ENCODE data around the gene LRP1B.
"Not testable (repeated sequence)": the region's sequence is repeated elsewhere in the genome, so short reads cannot be mapped to it uniquely, and the experiment has no call there.

Gene LRP1B

DNA sequence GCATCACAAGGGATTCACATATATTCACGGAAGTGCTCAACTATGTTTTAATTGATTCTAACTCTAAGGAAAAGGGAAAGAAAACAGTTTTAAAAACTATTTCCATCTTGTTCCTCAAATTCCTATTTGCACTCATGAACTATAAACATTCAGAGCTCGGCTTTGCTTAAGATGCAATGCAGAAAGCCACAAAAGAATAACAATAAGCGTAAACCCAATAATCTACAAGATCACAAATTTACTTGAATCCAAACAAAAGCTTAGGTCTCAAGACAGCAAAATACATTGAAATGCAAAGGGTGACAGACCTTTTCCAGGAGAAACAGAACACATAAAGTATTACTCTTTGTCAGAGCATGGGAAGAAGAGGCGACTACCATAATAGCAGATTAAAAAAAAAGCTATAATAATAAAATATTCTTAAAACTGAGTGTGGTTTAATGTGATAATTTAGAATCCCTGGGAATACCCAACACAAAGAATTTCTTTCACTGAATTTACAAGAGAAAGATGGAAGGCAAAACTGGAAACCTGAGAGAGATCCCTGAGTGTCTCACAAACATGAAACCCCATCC, 1094.9 kb downstream of the LRP1B start:
- no peak for DNase-seq (ENCODE audit: low read depth in 2 of 2)

DNA sequence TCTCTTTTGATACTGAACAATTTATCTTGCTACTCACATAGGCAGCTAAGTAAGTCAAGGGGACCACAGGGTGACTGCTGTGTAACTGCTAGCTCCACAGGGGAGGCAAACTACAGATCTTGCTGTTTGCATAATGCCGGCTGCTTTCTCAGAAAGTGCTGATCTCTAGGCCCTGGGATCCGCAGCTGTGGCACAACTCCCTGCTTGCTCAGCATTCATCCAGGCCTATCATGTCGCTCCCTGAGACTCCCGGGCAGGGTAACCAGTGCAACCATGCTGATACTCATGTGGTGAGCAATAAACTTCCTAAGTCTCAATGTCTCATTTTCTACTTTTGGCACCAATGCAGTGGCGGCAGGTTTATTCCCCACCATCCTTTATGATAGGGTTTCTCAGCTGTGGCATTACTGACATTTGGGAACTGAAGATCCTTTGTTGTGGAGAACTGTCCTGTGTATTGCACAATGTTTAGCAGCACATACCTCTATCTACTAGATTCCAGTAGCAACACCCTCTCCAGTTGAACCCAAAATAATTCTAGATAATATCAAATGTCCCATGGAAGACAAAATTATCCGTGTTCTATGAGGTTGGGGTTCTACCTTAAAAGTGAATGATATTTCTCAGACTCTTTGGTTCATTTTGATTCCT, 1101.3 kb downstream of the LRP1B start:
- DNase-seq (ENCODE audit: low read depth in 2 of 2): no peak

DNA sequence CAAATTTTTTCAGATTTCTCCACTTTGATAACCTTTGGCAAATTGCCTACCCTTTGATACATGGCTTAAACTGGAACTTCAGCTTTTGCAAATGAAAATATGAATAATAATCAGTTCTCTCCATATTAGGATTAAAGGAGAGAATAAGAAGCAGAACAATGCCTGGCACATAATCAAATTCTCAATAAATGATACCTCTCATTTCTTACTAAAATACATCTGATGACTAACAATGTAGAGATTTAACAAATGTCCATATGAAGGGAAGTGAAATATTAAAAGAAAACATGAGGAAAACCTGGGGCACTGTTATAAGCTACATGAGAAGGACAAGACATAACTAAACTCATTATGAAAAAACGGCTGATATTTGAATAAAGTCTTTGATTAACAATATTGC, 1103.6 kb downstream of the LRP1B start:
- DNase-seq (ENCODE audit: low read depth in 2 of 2): no peak

DNA sequence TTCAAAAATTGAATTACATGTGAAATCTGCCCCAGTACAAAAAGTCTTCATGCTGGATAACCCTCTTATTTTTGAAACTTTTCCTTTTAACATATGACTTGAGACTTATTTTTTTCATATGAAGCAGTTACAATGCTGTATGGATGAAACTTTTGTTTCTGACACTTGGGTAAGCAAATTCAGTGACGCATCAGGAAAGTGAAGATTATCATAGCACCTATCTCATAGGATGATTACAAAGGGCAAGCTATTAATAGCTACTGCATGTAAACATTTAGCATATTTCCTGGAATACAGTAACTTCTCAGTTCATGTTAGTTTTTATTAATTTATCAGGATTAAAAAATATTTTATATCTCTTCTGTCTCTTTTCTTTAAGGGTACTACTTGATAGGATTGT, 1109.2 kb downstream of the LRP1B start:
- DNase-seq (ENCODE audit: low read depth in 2 of 2): no peak

DNA sequence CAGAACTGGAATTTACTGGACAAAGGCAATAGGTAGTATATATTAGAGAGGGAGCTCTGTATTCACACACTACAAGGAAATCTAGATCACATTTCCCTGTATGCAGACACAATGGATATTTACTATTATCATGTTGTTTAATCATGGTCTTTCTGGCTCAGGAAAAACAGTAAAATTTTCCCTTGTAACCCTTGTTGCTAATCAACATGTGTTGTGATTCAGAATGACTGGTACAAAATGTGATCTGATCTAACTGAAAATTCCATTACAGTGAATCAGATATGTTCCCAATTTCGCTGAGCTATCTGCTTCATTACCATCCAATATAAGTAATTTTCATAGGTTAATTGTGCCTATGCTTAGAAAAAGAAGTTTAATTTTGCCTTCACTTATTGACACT, 1109.7 kb downstream of the LRP1B start:
- no peak for DNase-seq (ENCODE audit: low read depth in 2 of 2)

DNA sequence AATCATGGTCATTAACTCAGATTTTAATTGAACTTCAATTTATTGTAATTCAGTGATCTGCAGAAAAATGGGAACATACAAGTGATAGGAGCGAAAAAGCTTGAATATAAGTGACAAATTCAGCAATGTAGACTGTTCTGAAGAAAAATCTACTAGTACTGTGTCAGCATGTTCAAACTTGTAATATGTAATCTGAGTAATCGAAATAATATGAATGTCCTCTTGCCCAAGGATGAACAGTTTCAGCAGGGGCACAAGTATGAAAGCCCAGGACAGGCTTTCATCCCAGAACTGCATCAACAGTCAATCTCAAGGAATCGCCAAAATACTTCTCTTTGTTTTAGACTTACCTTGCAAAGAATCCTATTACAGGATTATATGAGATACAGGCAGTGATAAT, 1110.5 kb downstream of the LRP1B start:
- DNase-seq (ENCODE audit: low read depth in 2 of 2): no peak

DNA sequence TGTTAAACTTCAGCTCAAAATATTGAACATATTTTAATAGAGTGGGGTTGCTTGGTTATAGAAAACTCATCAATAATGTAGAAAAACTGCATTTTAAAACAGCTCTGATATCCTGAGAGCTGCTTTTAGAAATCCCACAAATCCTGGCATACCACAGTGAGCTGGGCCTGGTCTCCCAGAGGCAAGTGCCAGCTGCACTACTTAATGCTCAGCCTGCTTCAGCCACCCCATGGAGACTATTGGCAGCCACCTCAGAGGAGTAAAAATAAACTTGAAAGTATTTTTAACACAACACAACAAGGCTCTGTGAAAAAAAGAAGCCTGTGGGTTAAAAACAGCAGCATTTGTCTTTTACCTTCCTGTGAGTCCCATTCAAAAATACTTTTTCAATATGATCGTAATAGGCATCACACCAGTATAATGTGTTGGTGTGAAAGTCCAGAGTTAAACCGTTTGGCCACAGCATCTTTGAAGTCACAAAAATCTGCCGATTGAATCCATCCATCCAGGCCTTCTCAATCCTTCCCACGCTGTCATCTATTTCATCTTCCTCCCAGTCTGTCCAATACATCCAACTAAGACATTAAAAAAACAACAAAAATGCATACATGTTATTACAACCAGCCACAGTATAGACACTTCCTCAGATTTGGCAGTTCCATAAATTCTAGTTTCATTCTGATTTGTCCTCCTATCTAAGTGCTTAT, 1115.3 kb downstream of the LRP1B start:
- no peak for DNase-seq (ENCODE audit: low read depth in 2 of 2)

DNA sequence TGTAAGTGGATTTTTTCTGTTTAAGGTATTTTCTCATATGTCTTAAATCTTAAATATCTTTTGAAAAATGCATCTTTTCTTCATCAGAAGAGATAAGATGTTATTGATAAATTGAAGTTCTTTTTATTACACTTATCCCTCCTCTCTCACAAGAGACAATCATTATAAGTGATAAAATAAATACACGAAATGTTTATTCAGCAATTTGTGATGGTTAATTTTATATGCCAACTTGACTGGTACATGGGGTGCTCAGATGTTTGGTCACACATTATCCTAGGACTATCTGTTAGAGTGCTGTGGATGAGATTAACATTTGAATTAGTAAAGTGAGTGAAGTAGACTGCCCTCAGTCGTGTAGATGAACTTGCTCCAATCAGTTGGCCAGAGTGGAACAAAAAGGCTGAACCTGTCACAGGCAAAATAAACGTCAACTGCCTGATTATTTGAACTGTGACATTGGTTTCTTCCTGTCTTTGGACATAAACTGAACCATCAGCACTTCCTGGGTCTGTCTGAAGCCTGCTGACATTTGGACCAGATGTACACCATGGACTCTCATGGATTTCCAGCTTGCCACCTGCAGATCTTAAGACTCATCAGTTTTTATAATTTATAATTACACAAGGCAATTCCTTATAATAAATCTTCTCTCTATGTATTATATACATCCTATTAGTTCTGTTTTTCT, 1126.7 kb downstream of the LRP1B start:
- no peak for DNase-seq (ENCODE audit: low read depth in 2 of 2)

DNA sequence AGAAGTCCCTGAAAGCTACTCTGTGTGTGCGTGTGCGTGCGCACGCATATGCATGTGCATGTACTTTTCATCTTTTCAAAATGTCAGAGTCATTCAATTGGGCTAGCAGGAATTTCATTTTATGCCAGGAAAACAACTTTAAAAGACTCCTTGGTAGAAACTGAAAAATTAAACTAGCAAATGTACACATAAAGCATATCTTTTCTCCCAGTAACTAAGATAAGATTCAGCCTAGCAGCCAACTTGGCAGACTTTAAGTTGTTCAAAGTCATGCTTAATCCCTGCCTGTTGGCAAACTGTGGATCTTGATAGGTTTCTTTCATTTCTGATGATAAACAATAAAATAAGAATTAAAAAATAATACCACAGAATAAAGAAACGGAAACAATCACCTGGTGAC, 1129.1 kb downstream of the LRP1B start:
- no peak for DNase-seq (ENCODE audit: low read depth in 2 of 2)

DNA sequence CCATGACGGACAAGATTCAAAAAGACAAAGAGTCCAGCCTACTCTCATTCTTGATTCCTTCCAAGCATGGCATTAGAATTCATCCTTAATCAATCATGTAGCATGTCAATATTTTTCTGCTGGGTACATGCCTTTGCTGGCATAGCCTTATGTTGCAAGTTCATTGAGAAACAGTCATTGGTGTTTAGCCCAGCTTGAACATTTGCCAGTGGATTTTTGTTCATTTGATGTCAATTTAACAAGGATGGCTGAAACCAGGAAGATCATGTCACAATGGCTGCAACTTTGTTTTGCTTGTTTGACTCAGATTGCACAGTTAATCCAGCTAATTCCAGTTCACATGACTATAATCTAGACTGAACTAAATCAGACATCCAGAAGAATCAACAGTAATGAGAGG, 1132.2 kb downstream of the LRP1B start:
- no peak for DNase-seq (ENCODE audit: low read depth in 2 of 2)

DNA sequence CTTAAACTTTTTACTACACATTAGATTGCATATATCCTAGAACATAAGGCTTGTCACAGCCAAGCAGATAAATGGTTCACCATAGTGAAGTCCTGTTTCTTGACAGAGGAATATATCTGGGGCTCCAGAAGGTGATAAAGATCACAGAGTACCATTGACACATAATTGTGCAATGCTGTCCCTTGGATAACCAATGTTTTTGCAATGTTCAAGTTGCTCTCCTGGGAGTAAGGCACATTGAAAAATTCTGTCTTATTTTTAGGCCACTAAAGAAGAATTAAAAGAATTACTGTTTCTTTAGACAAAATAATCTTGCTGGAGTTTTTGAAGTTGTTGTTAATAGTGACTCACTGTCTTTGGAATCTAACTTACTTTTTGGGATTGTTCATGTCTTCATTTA, 1132.8 kb downstream of the LRP1B start:
- DNase-seq (ENCODE audit: low read depth in 2 of 2): no peak

DNA sequence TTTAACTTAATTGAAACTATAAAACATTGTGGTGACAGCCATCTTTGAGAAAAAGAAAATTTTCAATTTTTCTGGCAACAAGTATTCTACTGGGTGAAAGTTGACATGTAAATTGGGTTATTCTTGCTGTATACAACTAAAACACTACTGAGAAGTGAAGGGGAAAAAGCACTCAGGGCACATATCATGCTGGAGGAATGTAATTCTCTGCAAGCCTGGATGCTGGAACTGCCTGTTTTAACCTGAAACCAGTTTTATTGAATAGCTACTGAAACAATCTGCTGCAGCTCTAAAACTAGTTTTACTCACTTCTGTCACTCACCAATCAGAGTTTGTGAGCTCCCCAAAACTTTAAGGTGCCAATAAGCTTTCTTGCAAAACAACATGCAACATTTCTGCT, 1136.0 kb downstream of the LRP1B start:
- DNase-seq (ENCODE audit: low read depth in 2 of 2): no peak

DNA sequence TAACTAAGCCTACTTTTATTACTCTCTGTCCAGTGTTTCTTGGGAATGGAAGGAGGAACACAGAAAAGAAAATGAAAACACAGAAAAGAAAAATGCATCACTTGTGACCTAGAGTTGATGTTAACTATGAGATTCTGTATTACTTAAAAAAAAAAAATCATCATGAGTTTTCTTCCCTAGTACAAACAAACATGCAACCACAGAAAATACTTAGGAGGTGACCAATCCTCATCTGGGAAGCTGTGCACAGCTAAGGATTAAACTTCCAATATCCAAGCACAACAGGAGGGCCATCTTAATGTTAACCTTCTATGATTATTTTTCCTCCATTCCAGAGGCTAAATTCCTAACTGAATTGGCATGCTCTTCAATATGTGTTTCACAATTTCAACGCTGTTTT, 1140.4 kb downstream of the LRP1B start:
- no peak for DNase-seq (ENCODE audit: low read depth in 2 of 2)

DNA sequence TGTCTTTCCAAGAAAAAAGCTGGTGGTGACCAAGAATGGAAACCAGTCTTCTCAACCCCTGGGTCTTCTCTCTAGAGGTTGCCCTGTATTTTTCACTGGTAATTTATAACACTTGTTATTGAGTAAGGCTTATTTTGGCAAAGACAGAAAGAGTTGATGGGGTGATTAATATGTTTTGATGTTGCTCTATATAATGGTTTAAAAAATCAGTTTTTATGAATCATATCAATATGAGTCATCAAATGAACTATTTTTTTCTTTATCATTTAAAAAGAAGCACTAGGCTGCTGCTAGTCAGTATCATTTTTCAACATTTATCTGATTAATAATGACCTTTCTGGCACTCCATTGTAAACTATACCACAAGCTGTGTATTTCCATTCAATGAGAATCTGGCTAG, 1142.2 kb downstream of the LRP1B start:
- DNase-seq (ENCODE audit: low read depth in 2 of 2): no peak

DNA sequence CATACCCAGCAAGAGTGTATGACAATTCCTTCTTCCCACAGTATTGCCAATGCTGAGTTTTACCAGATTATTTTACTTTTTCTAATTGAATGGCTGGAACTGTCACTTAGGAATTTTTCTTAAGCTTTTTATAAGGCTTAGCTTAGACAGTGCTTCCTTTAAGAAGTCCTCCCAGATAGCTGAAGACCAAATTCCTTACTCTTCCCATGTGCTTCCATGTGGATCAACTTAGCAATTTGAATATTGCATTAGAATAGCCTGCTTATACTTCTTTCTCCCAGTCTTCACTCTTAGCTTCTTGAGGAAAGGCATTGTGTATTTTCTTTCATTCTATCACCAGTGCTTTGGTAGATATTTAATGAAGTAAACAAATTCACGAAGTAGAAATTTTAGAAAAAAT, 1144.4 kb downstream of the LRP1B start:
- DNase-seq (ENCODE audit: low read depth in 2 of 2): no peak

DNA sequence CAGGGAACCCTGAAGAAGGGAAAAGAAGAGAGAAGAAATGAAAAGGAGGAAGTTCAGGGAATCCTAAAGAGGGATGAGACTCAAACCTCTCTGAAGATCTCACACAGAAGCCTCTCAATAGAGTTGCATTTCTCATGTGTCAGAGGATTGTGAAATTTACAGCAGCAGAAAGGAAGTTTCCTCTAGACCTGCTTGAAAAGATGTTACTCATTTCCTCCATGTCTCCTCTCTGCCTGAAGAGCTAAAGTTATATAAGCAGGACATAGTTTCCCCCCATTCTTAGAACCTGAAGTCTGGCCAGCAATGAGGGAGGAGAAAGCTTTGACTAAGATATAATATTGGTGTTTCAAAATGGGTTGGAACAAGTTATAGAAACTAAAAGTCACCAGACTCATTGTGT, 1155.6 kb downstream of the LRP1B start:
- no peak for DNase-seq (ENCODE audit: low read depth in 2 of 2)

DNA sequence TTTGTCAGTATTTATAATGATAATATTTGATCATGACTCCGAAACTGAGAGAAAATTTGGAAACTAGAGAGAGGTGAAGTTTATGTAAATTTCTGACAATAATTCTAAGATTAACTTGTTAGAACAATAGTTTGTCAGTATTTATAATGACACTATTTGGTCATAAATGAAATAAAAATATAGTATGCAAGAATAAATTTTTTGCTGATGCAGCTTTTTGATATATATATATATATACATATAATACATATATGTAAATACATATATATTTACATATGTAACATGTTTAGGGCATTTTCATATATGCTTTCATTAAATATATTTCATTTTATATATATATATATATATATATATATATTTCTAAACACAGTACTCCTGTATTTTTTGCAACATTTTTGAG, 1158.1 kb downstream of the LRP1B start:
- DNase-seq (ENCODE audit: low read depth in 2 of 2): no peak

DNA sequence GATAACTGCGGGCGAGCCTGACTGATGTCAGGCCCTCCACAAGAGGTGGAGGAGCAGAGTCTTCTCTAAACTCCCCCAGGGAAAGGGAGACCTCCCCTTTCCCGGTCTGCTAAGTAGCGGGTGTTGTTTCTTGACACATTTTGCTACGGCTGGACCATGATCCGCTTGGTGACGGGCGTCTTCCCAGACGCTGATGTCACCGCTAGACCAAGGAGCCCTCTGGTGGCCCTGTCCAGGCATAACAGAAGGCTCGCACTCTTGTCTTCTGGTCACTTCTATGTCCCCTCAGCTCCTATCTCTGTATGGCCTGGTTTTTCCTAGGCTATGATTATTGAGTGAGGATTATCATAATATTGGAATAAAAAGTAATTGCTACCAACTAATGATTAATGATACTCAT, 1166.5 kb downstream of the LRP1B start:
- not testable (repeated sequence) for DNase-seq (ENCODE audit: low read depth in 2 of 2)

DNA sequence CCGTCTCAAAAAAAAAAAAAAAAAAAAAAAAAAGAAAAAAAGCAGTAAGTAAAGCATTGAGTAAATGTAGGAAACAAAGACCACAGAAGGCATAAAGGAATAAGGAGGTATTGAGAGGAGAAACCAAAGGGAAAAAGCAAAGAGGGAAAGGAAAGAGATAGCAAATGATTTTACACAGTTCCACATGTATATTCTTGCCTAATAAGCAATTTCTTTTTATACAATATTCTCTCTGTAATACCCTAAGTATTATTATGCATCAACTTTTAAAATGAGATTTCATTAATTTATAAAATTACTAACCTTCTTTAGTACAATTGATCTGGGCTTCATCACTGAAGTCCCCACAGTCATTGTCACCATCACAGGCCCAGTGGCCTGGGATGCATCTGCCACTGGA, 1180.9 kb downstream of the LRP1B start:
- DNase-seq (ENCODE audit: low read depth in 2 of 2): no peak

DNA sequence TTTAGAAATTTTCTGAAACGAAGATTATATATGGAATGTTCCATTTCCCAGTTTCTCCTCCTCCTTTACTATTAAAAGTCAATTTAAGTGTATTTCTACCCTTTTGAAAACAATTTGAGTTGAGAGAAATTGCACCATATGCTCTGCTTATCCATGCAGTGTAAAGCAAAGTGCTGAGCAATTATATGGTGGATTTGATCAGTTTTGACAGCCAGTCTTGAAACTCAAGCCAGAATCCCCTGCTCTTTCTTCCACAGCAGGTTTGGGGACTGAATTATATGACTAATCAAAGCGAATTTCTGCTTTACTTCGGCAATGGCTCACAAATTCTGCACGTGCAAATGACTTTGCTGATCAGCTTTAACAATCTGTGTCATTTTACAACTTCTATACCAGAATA, 1183.6 kb downstream of the LRP1B start:
- no peak for DNase-seq (ENCODE audit: low read depth in 2 of 2)

DNA sequence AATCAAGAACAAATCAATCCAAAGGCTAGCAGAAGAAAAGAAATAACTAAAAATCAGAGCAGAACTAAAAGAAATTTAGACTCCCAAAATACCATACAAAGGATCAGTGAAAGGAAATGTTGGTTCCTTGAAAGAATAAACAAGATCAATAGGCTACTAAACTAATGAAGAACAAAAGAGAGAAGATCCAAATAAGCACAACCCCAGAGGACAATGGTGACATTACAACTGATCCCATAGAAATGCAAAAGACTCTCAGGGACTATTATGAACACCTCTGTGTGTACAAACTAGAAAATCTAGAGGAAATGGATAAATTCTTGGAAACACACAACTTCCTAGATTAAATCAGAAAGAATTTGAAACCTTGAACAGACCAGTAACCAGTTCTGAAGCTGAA, 1186.9 kb downstream of the LRP1B start:
- no peak for DNase-seq (ENCODE audit: low read depth in 2 of 2)

DNA sequence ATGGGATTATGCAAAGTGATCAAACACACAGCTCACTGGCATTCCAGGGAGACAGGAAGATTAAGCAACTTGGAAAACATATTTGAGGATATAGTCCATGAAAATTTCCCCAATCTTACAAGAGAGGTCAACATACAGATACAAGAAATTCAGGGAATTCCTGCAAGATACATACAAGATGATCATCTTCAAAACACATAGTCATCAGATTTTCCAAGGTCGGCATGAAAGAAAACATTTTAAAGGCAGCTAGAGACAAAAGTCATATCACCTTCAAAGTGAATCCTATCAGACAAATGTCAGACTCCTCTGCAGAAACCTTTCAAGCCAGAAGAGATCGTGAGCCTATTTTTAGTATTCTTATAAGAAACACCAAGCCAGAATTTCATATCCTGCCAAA, 1188.5 kb downstream of the LRP1B start:
- no peak for DNase-seq (ENCODE audit: low read depth in 2 of 2)

DNA sequence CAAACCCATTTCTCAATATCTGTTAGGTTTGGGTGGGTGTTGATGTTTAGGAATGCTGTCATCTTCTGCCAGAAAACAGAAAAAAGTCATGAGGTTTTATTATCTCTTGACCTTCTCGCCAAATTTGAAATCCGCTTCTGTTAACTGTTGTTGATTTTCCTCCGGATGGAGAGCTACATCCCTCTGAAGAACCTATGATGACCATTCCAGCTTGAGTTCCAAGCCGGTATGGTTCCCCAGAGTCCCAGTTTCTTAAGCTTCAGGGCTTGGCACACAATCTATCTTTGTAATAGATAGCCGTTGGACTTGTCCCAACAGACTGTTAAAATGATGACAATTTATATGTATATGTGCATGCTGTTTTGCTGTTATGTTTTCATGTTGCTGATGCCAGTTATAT, 1201.0 kb downstream of the LRP1B start:
- no peak for DNase-seq (ENCODE audit: low read depth in 2 of 2)

Data from stimulated activated CD8-positive, alpha-beta memory T cell treated with anti-CD3 and anti-CD28 coated beads, Interleukin-7, amount 100 ng/mL, for 1 hour (primary cell).